HG03135 (cell line): ENCODE results near the gene SDE2.
A peak's percentile ranks its signal among the peaks of the same experiment; 100 is the strongest.

Experiments
- ATAC-seq: cut with Tn5 transposase; IDR thresholded peaks from one replicate; pipeline ENCODE4 v1.9.1; 2021; ENCODE audit warnings: mild to moderate bottlenecking, moderate library complexity; ENCODE audit not compliant: unreplicated experiment

Gene SDE2

GRCh38 chr1:225999227-225999911 is at the start of gene SDE2:
TSS of gene SDE2 (minus strand) at chr1:225999343. CDS start at chr1:225999312, 31 bp downstream.
- ATAC-seq = peak; percentile 79

- no peak for ATAC-seq
Observed at GRCh38 chr1:226048886-226049285, 49.7 kb upstream of the SDE2 start.

- no peak for ATAC-seq
Observed at GRCh38 chr1:226047495-226047894, 48.4 kb upstream of the SDE2 start.

- ATAC-seq = no peak
Observed at GRCh38 chr1:226046240-226046639, 47.1 kb upstream of the SDE2 start.

GRCh38 chr1:226044514-226045101 is 45.5 kb upstream of the SDE2 start:
- ATAC-seq = no peak

- ATAC-seq = no peak
Observed at GRCh38 chr1:226041419-226041818, 42.3 kb upstream of the SDE2 start.

GRCh38 chr1:226038661-226039060 is 39.5 kb upstream of the SDE2 start:
- no peak for ATAC-seq

GRCh38 chr1:226035915-226036314 is 36.8 kb upstream of the SDE2 start:
- ATAC-seq = no peak

GRCh38 chr1:226034482-226034881 is 35.3 kb upstream of the SDE2 start:
- ATAC-seq = no peak

GRCh38 chr1:226033991-226034390 is 34.8 kb upstream of the SDE2 start:
- ATAC-seq = no peak

GRCh38 chr1:226033582-226033981 is 34.4 kb upstream of the SDE2 start:
- no peak for ATAC-seq

GRCh38 chr1:226029568-226030225 is 30.6 kb upstream of the SDE2 start:
- no peak for ATAC-seq

- ATAC-seq = peak; percentile 86
Observed at GRCh38 chr1:226029093-226029496, 30.0 kb upstream of the SDE2 start.

- ATAC-seq = no peak
Observed at GRCh38 chr1:226027538-226028217, 28.5 kb upstream of the SDE2 start.

GRCh38 chr1:226026833-226027232 is 27.7 kb upstream of the SDE2 start:
- ATAC-seq = no peak

GRCh38 chr1:226023735-226024134 is 24.6 kb upstream of the SDE2 start:
- no peak for ATAC-seq

GRCh38 chr1:226021801-226022200 is 22.7 kb upstream of the SDE2 start:
- no peak for ATAC-seq

- ATAC-seq = no peak
Observed at GRCh38 chr1:226021401-226021800, 22.3 kb upstream of the SDE2 start.

- ATAC-seq = no peak
Observed at GRCh38 chr1:226019572-226019971, 20.4 kb upstream of the SDE2 start.

- no peak for ATAC-seq
Observed at GRCh38 chr1:226017070-226017469, 17.9 kb upstream of the SDE2 start.

- ATAC-seq = no peak
Observed at GRCh38 chr1:226009650-226010044, 10.5 kb upstream of the SDE2 start.
